PC-3 (cell line): ENCODE data around the gene DPYSL4. TPM values are rescaled to one million over a fixed set of nuclear protein-coding genes. Genes with fewer than 3 reads are reported as not detected.

Source experiments
- ATAC-seq: fragments of 200-7000 bp; cut with Tn5 transposase; 2 replicates; pipeline ENCODE4 v1.9.1; 2020; ENCODE audit warnings: mild to moderate bottlenecking, moderate library complexity
- BruUV-seq: library from RNA; stranded (reverse); fragments of 400-500 nt; replicated peaks from 2 replicates; lab custom pipeline; 2021; lab: Mats Ljungman, UMichigan
- CTCF ChIA-PET: fragments of 300-600 bp; sonication (Branson Sonifier 250); formaldehyde crosslinking; loops from one replicate; lab custom pipeline; 2022; ENCODE audit warnings: antibody characterized with exemption; lab: Charles Lee
- POLR2A ChIA-PET: fragments of 300-600 bp; sonication (Branson Sonifier 250); formaldehyde crosslinking; loops from one replicate; lab custom pipeline; 2022; ENCODE audit warnings: antibody characterized with exemption; ENCODE audit not compliant: unreplicated experiment; lab: Charles Lee
- DNase-seq: peaks from one replicate; pipeline ENCODE4 v3.0.0-alpha.2; 2015
- H2AFZ ChIP-seq: fragments of 300-600 bp; sonication (generic); 2 replicates; pipeline ENCODE4 v1.6.0; 2016; ENCODE audit warnings: antibody characterized with exemption, low read length
- H3F3A ChIP-seq: fragments of 300-600 bp; sonication (generic); one replicate; pipeline ENCODE4 v1.6.0; 2017; ENCODE audit warnings: antibody characterized with exemption, low read length, control low read depth, mild to moderate bottlenecking; ENCODE audit not compliant: unreplicated experiment
- H3K27ac ChIP-seq: fragments of 300-600 bp; sonication (generic); 2 replicates; pipeline ENCODE4 v1.5.1; 2016; ENCODE audit warnings: mild to moderate bottlenecking, low read length
- H3K27me3 ChIP-seq: fragments of 300-600 bp; sonication (generic); 2 replicates; pipeline ENCODE4 v1.6.1; 2016; ENCODE audit warnings: low read length, mixed read lengths
- H3K36me3 ChIP-seq: fragments of 300-600 bp; sonication (generic); 2 replicates; pipeline ENCODE4 v1.6.1; 2016; ENCODE audit warnings: low read depth, mixed run types, low read length, mixed read lengths
- H3K4me1 ChIP-seq: fragments of 300-600 bp; sonication (generic); 2 replicates; pipeline ENCODE4 v1.5.1; 2016; ENCODE audit warnings: low read length; ENCODE audit not compliant: insufficient read depth
- H3K4me2 ChIP-seq: fragments of 300-600 bp; sonication (generic); 2 replicates; pipeline ENCODE4 v1.6.0; 2016; ENCODE audit warnings: low read length
- H3K4me3 ChIP-seq: fragments of 300-600 bp; sonication (generic); 2 replicates; pipeline ENCODE4 v1.5.1; 2016; ENCODE audit warnings: mild to moderate bottlenecking, low read length, mixed read lengths
- H3K79me2 ChIP-seq: fragments of 300-600 bp; sonication (generic); 2 replicates; pipeline ENCODE4 v1.6.1; 2017; ENCODE audit warnings: low read length, mixed read lengths
- H3K9ac ChIP-seq: fragments of 300-600 bp; sonication (generic); 2 replicates; pipeline ENCODE4 v1.6.0; 2016; ENCODE audit warnings: mild to moderate bottlenecking, low read length
- H3K9me2 ChIP-seq: fragments of 300-600 bp; sonication (generic); replicated peaks from 2 replicates; pipeline ENCODE4 v1.6.1; 2016; ENCODE audit warnings: mixed run types, low read length, mixed read lengths
- H3K9me3 ChIP-seq: fragments of 300-600 bp; sonication (generic); 2 replicates; pipeline ENCODE4 v1.6.1; 2016; ENCODE audit warnings: low read length, mixed read lengths
- H4K20me1 ChIP-seq: fragments of 300-600 bp; sonication (generic); 2 replicates; pipeline ENCODE4 v1.6.1; 2016; ENCODE audit warnings: low read length, mixed read lengths
- EZH2 ChIP-seq: fragments of 300-600 bp; sonication (generic); IDR thresholded peaks from one replicate; pipeline ENCODE4 v1.6.1; 2017; ENCODE audit warnings: antibody characterized with exemption, mild to moderate bottlenecking, low read length; ENCODE audit not compliant: unreplicated experiment
- EZH2phosphoT487 ChIP-seq: fragments of 300-600 bp; sonication (generic); IDR thresholded peaks from 2 replicates; pipeline ENCODE4 v1.6.1; 2018; ENCODE audit warnings: mild to moderate bottlenecking, antibody characterized with exemption, low read length, borderline replicate concordance
- intact Hi-C: fragments of 100-400 bp; cut with micrococcal nuclease; formaldehyde crosslinking; loops from 2 replicates; pipeline ENCODE4 v1.9.0; 2023
- total RNA-seq: library from RNA; depleted of rRNA; stranded (reverse); fragments of >200 nt; gene quantifications from 2 replicates; pipeline ENCODE4 v1.2.3, GENCODE V29; 2014
- TF ChIP-seq, protein P1 (sequence below): fragments of 300-600 bp; sonication (generic); conservative IDR thresholded peaks from 2 replicates; pipeline ENCODE4 v1.5.1; 2017; ENCODE audit warnings: antibody characterized with exemption, low read depth, mild to moderate bottlenecking, low read length

Gene DPYSL4
- total RNA-seq, 1 experiment from 2014 or later = 10.2 TPM

DNA sequence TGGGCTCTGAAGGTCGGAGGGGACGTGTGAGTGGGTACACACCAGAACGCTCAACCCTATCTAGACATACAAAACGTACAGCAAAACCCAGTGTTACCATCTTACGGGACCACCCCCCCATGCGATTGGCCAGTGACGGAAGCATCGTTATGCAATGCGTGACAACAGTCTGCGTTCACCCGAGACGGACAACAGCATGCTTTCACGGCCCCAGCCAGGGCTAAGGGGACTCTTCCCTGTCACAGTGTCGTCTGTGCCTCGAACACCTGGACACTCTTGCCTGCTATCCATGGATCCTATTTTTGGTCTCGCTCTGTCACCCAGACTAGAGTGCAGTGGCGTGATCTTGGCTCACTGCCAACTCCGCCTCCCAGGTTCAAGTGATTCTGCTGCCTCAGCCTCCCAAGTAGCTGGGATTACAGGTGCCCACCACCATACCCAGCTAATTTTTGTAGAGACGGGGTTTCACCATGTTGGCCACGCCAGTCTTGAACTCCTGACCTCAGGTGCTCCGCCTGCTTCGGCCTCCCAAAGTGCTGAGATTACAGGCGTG, 23.3 kb downstream of the DPYSL4 start:
- no peaks in the 10 kb centered on the region for H3K9me3 ChIP-seq
- POLR2A ChIA-PET = no interaction called here
- no peaks in the 10 kb centered on the region for H3K36me3 ChIP-seq
- H3K27ac ChIP-seq = no peak overlapping the region
- no peak overlapping the region for H3K4me3 ChIP-seq
- H4K20me1 ChIP-seq = no peaks in the 10 kb centered on the region
- no peaks in the 10 kb centered on the region for H3F3A ChIP-seq
- TF ChIP-seq EZH2 = no peak
- TF ChIP-seq EZH2phosphoT487 = no peak
- TF ChIP-seq, protein P1, sequence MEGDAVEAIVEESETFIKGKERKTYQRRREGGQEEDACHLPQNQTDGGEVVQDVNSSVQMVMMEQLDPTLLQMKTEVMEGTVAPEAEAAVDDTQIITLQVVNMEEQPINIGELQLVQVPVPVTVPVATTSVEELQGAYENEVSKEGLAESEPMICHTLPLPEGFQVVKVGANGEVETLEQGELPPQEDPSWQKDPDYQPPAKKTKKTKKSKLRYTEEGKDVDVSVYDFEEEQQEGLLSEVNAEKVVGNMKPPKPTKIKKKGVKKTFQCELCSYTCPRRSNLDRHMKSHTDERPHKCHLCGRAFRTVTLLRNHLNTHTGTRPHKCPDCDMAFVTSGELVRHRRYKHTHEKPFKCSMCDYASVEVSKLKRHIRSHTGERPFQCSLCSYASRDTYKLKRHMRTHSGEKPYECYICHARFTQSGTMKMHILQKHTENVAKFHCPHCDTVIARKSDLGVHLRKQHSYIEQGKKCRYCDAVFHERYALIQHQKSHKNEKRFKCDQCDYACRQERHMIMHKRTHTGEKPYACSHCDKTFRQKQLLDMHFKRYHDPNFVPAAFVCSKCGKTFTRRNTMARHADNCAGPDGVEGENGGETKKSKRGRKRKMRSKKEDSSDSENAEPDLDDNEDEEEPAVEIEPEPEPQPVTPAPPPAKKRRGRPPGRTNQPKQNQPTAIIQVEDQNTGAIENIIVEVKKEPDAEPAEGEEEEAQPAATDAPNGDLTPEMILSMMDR = no peak
- intact Hi-C loops = no loop called here
- H3K9me2 ChIP-seq = no peaks in the 10 kb centered on the region
- DNase-seq (no peak), ATAC-seq (no peak)
- no peak overlapping the region for H3K9ac ChIP-seq
- H3K27me3 ChIP-seq = no peaks in the 10 kb centered on the region
- H3K79me2 ChIP-seq = no peaks in the 10 kb centered on the region
- CTCF ChIA-PET = no interaction called here
- H2AFZ ChIP-seq = no peak overlapping the region
- no peak overlapping the region for H3K4me2 ChIP-seq
- no peaks in the 10 kb centered on the region for H3K4me1 ChIP-seq
- no TSS peak for BruUV-seq

DNA sequence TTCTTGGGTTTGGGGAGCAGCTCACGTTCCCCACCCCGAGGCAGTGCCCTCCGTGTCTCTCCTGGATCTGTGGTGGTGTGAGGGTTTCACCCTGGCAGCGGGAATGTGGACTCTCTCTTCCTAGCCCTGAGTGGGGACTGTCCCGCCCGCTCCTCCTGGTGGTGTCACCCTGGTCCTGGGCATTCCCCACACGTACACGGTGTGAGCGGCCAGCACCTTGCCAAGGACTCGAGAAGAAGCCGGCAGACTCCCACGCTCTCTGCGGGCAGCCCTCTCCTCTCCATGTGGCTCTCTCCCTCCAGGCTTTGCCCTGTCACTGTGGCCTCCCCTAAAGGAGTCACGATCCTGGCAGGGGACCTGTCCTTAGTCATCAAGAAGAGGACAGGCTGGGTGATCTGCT, 24.0 kb downstream of the DPYSL4 start:
- Histone ChIP-seq H3K9me3 (no peaks in the 10 kb centered on the region), H3F3A (no peaks in the 10 kb centered on the region), H3K79me2 (no peaks in the 10 kb centered on the region), H3K4me1 (no peaks in the 10 kb centered on the region), H2AFZ (no peak overlapping the region), H3K27me3 (no peaks in the 10 kb centered on the region), H3K4me2 (no peak overlapping the region), H3K9ac (no peak overlapping the region), H3K27ac (no peak overlapping the region), H4K20me1 (no peaks in the 10 kb centered on the region), H3K4me3 (no peak overlapping the region), H3K36me3 (no peaks in the 10 kb centered on the region), H3K9me2 (no peaks in the 10 kb centered on the region)
- ChIA-PET POLR2A (no interaction called here), CTCF (no interaction called here)
- ATAC-seq = no peak
- no peak for DNase-seq
- no peak for TF ChIP-seq EZH2
- no peak for TF ChIP-seq EZH2phosphoT487
- no TSS peak for BruUV-seq
- intact Hi-C loops = no loop called here

DNA sequence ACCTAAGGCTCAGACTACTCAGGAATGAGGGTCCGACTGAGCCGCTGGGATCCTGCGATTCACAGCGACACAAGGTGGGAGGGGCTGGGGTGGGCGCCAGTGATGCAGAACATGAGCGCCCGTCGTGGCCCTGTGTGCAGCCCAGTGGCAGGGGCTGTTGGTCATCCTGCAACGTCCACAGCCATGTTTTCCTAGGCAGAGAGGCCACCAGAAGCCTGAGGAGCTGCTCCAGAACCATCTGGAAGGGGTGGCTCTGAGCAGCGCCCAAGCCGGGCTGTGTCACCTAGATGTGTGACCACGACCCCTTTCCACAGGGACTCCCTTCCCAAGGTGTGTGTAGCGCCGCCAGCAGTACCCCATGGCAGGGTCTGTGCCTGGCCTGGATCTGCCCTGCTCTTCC, 24.5 kb downstream of the DPYSL4 start:
- H4K20me1 ChIP-seq = no peaks in the 10 kb centered on the region
- intact Hi-C loops = no loop called here
- no peak for ATAC-seq
- no peak overlapping the region for H3K27ac ChIP-seq
- no peak overlapping the region for H3K9ac ChIP-seq
- H3K27me3 ChIP-seq = no peaks in the 10 kb centered on the region
- no peaks in the 10 kb centered on the region for H3F3A ChIP-seq
- no peak overlapping the region for H3K4me2 ChIP-seq
- no peak overlapping the region for H3K4me3 ChIP-seq
- H2AFZ ChIP-seq = no peak overlapping the region
- no peaks in the 10 kb centered on the region for H3K79me2 ChIP-seq
- no TSS peak for BruUV-seq
- POLR2A ChIA-PET = no interaction called here
- CTCF ChIA-PET = no interaction called here
- TF ChIP-seq, protein P1 = no peak
- TF ChIP-seq EZH2phosphoT487 (no peak), EZH2 (no peak)
- DNase-seq = no peak
- no peaks in the 10 kb centered on the region for H3K4me1 ChIP-seq
- no peaks in the 10 kb centered on the region for H3K9me2 ChIP-seq
- H3K36me3 ChIP-seq = no peaks in the 10 kb centered on the region; the same call in 1 of the 2 replicates
- no peaks in the 10 kb centered on the region for H3K9me3 ChIP-seq
